NCI-H1105 (cell line): ENCODE measurements around the gene SUCLG2.

Source experiments
- DNase-seq: peaks from one replicate; lab custom pipeline; 2025; lab: John Stamatoyannopoulos, UW

Gene SUCLG2

GRCh38 chr3:67458408-67458807, 196.0 kb downstream of the SUCLG2 start:
- DNase-seq = no peak

GRCh38 chr3:67453628-67454027, 200.8 kb downstream of the SUCLG2 start:
- no peak for DNase-seq

DNA sequence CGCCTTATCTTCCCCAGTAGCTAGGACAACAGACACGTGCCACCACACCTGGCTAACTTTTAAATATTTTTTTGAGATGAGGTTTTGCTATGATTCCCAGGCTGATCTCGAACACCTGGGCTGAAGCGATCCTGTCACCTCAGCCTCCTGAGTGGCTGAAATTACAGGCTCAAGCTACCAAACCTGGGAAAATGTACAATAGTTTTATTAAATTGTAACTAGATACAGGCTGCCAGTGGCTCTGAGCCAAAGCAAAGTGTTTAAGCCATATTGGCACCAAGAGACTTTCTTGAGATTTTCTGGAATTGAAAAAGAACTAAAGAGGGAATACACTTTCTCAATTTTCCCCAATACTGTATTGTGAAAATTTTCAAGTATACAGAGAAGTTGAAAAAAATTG, 204.3 kb downstream of the SUCLG2 start:
- DNase-seq = no peak

- DNase-seq = no peak
Observed at GRCh38 chr3:67447393-67447792, 207.0 kb downstream of the SUCLG2 start.

DNA sequence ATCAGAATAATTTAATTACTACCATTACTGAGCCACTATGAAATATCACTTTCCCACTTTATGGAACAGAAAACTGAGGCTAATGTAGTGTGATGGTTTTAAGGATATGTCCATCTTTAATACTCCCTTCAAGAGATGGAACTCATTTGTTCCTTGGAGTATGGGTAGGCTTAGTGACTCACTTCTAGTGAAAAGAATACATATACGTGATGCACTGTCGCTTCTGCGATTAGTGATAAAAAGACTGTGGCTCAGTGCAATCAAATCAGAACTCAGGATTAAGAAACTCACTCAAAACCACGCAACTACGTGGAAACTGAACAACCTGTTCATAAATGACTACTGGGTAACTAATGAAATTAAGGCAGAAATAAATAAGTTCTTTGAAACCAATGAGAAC, 216.6 kb downstream of the SUCLG2 start:
- DNase-seq = no peak

- no peak for DNase-seq
Observed at GRCh38 chr3:67437090-67437489, 217.3 kb downstream of the SUCLG2 start.

- no peak for DNase-seq
Observed at GRCh38 chr3:67433109-67433508, 221.3 kb downstream of the SUCLG2 start.

- no peak for DNase-seq
Observed at GRCh38 chr3:67431887-67432286, 222.5 kb downstream of the SUCLG2 start.

DNA sequence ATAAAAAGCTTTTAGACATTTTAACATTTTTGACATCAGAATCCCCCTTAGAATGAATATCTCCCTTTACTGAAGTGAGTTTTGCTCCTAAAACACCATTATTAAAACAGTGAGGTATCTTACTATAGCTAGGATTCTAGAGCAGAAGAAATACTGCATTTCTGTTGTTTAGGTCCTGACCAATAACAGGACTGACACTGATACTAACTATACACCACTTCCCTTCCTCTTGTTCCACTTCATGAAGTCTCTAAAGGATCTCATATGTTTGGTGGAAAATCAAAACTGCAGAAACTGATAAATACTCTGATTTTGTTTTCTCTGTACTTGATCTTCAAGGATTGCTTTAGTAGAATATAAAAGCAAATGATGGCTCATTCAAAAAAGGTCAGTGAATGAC, 230.7 kb downstream of the SUCLG2 start:
- no peak for DNase-seq

DNA sequence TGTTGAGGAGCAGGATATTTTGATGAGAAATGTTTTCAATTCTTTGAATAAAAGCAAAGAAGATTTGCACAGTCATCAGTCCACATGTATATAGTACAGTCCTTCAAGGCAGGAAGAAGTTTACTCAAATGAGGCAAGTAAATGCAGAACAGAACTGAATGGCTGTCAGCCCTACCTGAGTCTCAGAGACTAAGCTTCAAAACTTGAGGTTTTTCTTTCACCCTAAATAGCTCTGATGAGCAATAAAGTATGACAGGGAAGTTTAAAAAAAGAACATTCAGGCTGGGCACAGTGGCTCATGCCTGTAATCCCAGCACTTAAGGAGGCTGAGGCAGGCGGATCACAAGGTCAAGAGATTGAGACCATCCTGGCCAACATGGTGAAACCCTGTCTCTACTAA, 232.5 kb downstream of the SUCLG2 start:
- DNase-seq = no peak

GRCh38 chr3:67419779-67420178, 234.6 kb downstream of the SUCLG2 start:
- DNase-seq = no peak

- no peak for DNase-seq
Observed at GRCh38 chr3:67419218-67419529, 235.2 kb downstream of the SUCLG2 start.

- DNase-seq = no peak
Observed at GRCh38 chr3:67418426-67419217, 235.8 kb downstream of the SUCLG2 start.

- DNase-seq = no peak
Observed at GRCh38 chr3:67416703-67417102, 237.7 kb downstream of the SUCLG2 start.

DNA sequence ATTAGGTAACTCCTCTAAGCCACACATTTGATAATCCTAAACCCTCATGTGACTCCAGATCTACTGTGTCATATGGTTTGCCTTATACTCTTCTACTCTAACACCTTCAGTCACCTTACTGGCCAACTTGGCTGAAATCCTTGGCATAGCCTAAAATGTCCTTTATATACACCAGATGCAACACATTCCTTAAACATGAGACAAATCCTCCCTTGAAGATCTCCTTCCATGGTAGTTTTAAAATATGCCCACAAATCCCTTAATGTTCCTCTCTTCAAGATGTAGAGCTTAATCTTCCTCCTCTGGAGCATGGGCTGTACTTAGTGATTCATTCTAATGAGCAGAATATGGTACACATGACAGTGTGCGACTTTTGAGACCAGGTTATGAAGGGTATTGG, 238.9 kb downstream of the SUCLG2 start:
- no peak for DNase-seq

DNA sequence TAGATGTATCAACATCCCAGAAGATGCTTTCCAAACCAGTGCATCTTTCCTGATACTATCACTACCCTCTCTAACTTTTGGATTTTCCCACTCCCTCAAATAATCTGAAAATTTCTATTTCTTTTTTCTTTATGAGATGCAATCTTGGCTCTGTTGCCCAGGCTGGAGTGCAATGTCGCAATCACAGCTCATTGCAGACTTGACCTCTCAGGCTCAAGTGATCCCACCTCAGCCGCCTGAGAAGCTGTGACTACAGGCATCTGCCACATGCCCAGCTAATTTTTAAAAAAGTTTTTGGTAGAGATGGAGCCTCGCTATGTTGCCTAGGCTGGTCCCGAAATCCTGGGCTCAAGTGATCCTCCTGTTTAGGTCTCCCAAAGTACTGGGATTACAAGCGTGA, 239.7 kb downstream of the SUCLG2 start:
- no peak for DNase-seq

DNA sequence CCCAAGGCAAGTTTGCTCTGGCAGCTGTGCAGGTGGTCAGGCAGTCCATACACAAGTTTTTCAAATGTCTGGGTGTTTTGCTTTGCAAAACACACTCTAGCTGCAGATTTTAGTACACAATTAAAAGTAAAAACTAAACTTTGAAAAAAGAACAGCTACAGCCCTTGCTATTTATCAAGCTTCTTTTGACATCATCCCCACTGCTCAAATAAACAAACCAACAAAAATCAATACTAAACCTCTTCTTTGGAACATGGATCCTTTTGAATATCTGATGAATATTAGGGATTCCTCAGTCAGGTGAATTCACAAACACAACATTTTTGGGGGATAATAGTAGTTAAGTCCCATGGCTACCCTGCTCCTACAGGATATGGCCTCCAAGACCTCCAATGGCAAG, 249.2 kb downstream of the SUCLG2 start:
- DNase-seq = no peak

GRCh38 chr3:67402873-67403272, 251.5 kb downstream of the SUCLG2 start:
- DNase-seq = no peak

DNA sequence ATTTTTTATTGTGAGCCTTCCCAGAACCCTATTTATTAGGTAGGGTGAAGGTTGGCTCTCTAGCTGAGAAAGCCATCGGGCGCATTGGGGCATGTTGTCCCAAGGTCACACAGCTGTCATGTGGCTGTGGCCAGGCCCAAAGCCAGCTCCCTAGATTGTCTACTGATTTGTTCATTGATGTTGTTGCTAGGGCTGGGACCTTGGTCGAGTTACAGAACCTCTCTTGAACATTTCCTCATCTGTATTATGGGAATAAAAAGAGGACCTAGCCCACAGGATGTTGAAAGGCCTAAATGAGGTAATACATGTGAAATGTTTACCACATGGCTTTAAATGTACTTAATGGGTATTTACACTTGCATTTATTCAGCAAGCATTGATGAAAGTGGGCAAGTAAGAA, 252.5 kb downstream of the SUCLG2 start:
- no peak for DNase-seq

GRCh38 chr3:67400476-67400875, 253.9 kb downstream of the SUCLG2 start:
- no peak for DNase-seq

DNA sequence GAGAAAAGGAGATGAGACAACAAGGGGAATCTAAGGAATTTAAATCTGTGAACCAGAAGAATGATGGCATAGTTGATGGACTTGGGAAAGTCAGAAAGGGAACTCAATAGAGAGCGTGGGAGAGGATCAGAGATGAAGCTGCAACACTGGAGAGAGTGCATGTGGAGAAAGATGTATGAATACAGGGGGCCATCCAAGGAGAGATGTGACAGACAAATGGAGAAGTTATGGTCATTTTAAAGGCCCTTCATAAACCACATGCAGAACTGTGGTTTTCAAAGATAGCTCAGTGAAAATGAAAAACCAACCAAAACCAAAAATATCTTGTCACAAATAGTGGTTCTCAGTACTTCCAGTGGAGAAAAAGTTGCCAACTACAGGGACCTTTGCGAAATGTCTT, 265.2 kb downstream of the SUCLG2 start:
- no peak for DNase-seq

DNA sequence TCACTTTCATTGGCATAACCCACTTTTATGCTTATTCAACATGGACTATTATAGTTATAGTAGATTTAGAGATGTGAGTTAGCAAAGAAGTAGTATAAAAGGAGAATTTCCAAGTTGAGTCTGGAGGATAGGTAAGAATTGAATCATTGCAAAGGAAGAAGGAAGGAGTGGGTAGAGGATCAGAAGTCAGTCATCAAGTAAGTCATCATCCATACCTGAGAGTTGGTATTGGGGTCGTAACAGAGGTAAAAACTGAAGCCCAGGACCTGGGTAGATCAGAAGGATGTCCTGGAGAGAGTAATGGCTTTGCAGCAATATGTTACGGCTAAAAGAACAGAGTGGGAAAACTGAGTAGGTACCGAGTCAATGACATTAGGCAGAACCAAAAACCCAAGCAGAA, 265.7 kb downstream of the SUCLG2 start:
- DNase-seq = no peak

DNA sequence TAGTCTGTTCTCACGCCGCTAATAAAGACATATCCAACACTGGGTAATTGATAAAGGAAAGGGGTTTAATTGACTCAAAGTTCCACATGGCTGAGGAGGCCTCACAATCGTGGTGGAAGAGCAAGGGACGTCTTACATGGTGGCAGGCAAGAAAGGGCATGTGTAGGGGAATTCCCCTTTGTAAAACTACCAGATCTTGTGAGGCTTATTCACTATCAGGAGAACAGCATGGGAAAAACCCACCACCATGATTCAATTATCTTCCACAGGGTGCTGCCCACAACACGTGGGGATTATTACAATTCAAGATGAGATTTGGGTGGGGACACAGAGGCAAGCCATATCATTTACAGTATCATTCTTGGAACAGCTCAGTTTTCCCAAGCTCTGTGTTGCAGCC, 268.0 kb downstream of the SUCLG2 start:
- DNase-seq = no peak

DNA sequence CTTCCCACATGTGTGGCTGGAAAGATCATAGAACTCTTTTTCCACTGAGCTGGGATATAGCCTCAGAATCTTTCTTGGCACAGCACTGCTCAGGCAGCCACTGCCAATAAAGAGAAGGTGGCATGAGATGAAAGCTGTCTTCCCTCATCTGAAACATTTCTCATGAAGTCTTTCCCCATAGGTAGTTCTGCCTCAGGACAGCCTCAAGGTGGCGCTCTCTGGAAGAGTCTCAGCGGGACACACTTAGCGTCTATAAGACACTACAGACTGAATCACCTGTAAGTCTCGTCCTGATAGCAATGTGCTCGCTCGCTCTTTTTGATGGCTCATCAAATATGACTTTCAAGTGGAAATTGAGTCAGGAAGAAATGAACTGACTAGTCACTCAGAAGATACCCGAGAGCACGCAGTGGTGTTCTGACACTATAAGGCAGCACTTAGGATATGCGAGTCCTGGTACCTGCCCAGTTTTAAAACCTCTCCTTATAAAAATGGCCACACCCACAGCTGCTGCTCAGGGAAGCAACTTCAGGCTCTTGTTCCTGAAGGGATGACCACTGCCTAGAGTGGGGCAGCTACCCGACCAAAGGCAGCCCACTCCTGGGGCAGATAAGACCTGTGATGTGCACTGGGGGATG, 269.5 kb downstream of the SUCLG2 start:
- no peak for DNase-seq
